GM21737 (cell line): ENCODE data around the gene TMEM269.

Source experiments
- ATAC-seq: cut with Tn5 transposase; IDR thresholded peaks from one replicate; pipeline ENCODE4 v1.9.1; 2021; ENCODE audit warnings: mild to moderate bottlenecking, moderate library complexity; ENCODE audit not compliant: unreplicated experiment

The TMEM269 gene

GRCh38 chr1:42817976-42818375, 33.2 kb downstream of the TMEM269 start:
- no peak for ATAC-seq

- no peak for ATAC-seq
These were observed 36.0 kb downstream of the TMEM269 start for GRCh38 chr1:42820813-42821212.

- ATAC-seq, result no peak
These were observed 36.9 kb downstream of the TMEM269 start for GRCh38 chr1:42821690-42822089.

DNA sequence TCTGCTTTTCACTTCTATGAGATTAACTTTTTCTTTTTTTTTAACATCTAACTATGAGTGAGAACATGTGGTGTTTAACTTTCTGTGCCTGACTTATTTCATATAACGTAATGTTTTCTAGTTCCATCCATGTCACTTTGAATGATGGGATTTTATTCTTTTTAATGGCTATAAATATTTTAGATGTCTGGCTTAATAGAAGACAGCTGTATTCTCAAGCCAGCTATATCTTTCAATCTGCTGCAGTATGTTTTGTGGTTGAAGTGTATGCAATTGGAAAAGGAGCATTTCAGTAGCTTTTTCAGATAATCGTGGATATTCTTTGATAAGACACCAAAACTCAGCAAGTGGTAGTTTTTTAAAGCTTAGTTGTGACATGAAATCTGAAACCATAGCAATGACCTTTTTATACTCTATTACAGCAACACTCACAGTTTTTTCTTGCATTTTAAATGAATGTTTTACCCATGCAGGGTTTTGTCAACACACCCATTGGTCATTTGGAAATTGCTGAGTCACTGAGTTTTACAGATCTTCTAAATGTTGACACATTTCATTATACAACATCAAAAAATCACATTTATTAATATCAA, 38.1 kb downstream of the TMEM269 start:
- ATAC-seq, result no peak

GRCh38 chr1:42824481-42825035, 39.8 kb downstream of the TMEM269 start:
- ATAC-seq, result no peak

GRCh38 chr1:42825036-42825851, 40.5 kb downstream of the TMEM269 start:
- no peak for ATAC-seq

- no peak for ATAC-seq
These were observed 45.8 kb downstream of the TMEM269 start for GRCh38 chr1:42830631-42831030.

DNA sequence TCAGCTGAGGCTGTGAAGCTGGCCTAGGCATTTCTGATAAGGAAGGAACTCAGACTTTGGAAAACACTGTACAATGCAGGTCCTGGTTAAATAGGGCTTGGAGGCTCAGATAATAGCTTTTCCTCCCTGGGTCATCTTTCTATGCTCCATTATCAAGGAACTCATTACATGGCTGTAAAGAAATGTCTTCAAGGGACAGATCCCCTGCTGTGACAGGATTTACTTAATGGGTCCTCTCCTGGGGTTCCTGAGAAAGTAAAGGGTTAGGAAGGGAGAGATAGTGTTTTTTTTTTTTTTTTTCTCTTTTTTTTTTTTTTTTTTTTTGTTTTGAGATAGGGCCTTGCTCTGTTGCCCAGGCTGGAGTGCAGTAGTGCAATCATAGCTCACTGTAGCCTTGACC, 46.5 kb downstream of the TMEM269 start:
- ATAC-seq, result no peak

GRCh38 chr1:42832641-42833240, 48.0 kb downstream of the TMEM269 start:
- no peak for ATAC-seq

DNA sequence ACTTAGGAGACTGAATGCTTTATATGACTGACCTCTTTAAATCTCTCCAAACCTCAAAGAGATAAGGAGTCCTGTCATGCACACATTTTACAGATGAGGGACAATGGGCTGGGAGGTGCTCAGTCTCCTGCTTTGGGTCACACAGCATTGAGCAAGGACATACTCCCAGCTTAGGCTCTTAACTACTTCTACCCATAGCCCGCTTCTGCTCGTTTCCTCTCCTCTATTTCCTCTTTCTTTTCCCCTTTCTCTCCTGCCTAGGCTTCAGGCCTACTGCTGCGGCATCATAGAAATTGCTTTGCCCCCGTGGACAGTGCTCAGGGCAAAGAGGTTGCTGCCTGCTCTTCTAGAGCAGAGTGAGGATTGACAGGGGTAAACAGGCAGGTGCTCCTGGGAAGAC, 49.2 kb downstream of the TMEM269 start:
- ATAC-seq, result no peak

- no peak for ATAC-seq
These were observed 50.0 kb downstream of the TMEM269 start for GRCh38 chr1:42834803-42835202.

DNA sequence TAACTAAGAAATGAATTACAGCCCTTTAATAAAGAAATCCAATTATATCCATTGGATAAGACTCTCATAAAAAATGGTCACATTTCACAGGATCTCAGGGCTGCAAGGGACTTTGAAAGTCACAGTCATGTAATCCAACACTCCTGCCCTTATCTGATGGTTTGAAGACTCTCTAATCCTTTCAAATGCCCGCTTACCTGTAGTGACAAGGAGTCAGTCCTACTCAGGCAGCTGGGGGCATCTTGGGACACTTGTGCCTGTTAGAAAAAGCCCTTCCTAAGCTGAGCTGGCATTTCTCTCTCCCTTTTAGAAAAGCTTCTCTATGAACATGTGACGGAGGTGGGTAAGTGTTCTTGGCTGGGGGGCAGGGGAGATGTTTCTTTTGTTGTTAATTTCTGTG, 50.6 kb downstream of the TMEM269 start:
- ATAC-seq, result no peak

- ATAC-seq, result no peak
These were observed 52.9 kb downstream of the TMEM269 start for GRCh38 chr1:42837709-42838108.

DNA sequence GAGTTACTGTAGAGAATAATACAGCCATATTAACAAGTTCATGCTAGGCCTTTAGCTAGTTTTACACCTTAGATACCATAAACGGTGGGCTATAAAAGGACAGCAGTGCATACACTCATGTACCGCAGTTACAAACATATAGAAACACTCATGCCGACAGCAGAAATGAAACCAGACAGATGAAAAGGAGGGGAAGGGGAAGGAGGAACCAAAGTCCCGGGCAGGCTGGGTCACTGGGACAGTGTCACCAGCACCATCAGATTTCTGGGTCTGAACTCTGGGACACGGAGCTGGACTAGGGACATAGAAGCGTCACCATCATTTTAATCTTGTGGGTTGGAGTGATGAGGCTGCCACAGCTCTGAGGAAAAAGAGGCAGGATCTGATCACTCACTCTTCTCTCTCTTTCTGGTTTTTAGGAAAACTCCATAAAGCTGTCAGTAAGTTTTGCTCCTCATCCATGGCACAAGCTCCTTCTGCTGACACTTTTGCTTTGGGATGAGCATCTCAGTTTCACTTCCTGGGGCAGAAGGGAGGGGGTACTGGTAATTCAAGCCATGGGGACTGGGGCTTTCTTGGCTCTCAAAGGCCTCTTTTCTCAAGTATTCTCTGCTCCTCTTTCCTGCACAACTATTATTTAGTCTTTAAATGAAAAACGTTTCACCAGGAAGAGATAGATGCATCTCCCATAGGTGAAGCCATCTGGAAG, 53.8 kb downstream of the TMEM269 start:
- ATAC-seq, result no peak

DNA sequence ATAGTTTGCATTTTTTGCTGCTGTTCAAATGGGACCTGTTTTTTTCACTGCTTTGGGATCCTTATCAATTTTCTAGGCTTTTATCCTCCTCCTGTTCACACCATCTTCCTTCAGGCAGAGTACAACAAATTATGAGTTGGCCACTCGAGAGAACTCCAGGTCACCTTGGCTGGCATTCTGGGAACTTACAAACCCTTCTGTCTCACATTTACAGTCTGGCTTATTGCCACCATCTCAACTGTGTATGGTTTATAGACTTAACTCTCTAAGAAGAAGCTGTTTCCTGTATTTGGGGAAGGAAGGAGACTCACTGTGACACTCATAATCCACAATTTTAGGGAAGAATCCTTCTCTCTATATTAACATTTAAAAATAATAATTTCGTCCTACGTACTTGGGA, 56.2 kb downstream of the TMEM269 start:
- ATAC-seq, result no peak

- ATAC-seq, result no peak
These were observed 56.8 kb downstream of the TMEM269 start for GRCh38 chr1:42841440-42842147.

DNA sequence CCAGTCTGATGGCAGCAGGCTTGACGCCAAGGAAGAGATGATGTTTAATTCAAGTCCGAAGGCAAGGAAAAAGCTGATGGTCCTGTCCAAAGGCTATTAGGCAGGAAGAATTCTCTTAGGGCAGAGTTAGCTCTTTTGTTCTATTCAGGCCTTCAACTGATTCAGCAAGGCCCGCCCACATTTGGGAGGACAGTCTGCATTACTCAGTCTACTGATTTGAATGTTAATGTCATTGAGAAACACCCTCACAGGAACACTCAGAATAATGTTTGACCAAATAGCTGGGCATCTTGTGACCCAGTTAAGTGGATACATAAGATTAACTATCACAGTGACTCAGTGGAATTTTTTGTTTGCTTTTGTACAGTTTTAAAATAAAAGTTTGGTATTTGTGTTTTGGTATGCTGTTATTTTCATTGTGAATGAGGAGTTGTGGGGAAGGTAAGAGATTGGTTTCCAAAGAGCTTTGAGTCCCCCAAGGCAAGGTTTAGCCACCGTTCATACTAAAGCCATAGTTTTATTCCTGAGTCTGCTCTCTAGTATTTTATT, 59.9 kb downstream of the TMEM269 start:
- no peak for ATAC-seq

- no peak for ATAC-seq
These were observed 60.4 kb downstream of the TMEM269 start for GRCh38 chr1:42845193-42845592.

DNA sequence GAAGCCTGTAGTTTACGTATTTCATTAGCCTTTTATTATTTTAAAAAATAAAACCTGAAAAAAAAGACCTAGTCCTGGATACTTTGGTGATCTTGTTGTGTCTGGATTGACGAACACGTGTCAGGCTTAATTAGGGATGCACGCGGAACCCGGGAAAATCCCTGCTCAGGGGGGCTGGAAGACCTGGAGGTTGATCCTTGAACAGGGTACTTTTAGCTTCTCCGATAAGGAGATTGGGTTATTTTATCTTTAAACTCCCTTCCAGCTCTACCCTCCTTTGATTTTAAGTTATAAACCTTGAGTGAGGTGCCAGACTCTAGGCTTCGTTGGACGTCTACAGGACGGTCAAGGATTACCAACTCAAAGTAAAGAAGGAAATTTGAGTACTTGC, 61.1 kb downstream of the TMEM269 start:
- ATAC-seq, result no peak
